ENCODE measurements around the gene GIPC3. TPM values are rescaled to one million over a fixed set of nuclear protein-coding genes. Genes with fewer than 3 reads are reported as not detected.

Gene GIPC3
- polyA plus RNA-seq, 1 of the 3 experiments (the other 2 are of a cell fraction), result 0.20 TPM

DNA sequence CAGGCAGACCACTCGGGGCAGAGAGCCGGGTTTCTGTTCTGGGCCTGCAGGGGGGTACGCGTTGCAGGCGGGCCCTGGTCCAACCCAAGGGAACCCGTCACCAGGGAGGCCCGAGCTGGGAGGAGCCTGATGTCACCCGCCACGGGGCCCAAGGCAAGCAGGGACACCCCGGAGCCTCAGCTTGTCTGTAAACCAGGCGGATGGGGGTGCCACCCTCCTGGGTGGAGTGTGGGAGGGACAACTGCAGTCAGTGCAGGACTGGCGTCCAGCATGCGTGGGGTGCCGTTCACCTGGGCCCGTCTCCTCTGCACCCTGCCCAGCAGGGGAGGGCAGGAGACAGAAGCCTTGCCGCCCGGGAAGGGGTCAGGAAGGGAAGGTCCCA is 34.3 kb downstream of the GIPC3 start:
- peaks cover 19% of the 10 kb centered on the region; the same call in 1 of the 2 replicates for H3K79me2 ChIP-seq (ENCODE audit: insufficient read depth)
- H4K20me1 ChIP-seq (ENCODE audit: insufficient read depth), result no peaks in the 10 kb centered on the region
- H3K4me1 ChIP-seq (ENCODE audit: control insufficient read depth in 1 of 2, insufficient read depth in 2 of 2, low read depth in 1 of 2, low read length in 1 of 2), result peaks cover 0 to 3% of the 10 kb centered on the region in 2 experiments; a peak in 1 of 4 replicates
- no peak overlapping the region for H3K9ac ChIP-seq
- 91% methylated on average over 4 of the region's 17 CpGs for WGBS (ENCODE audit: low lambda C conversion rate)
- no peak for DNase-seq
- H3K27me3 ChIP-seq (ENCODE audit: insufficient read depth), result no peaks in the 10 kb centered on the region
- TF ChIP-seq GATA2 (CRISPR knock-in tag; IDR thresholded peaks at IDR 0.05), result no peak
- H3K4me3 ChIP-seq (ENCODE audit: low read depth in 2 of 2, low read length in 1 of 2), result no peak overlapping the region
- no peaks in the 10 kb centered on the region for H3K9me2 ChIP-seq
- peaks cover 0 to 19% of the 10 kb centered on the region in 2 experiments for H3K36me3 ChIP-seq (replicated peaks in 1 of 2; ENCODE audit: control insufficient read depth in 1 of 2, insufficient read depth in 2 of 2, low read length in 1 of 2)
- no peak overlapping the region for H3K27ac ChIP-seq (ENCODE audit: low read depth in 2 of 2, low read length in 1 of 2)
- POLR2A ChIA-PET, result no interaction called here
- H3K4me2 ChIP-seq, result no peak overlapping the region
- no peaks in the 10 kb centered on the region for H3K9me3 ChIP-seq
- H3F3A ChIP-seq (replicated peaks; ENCODE audit: insufficient read depth), result no peaks in the 10 kb centered on the region
- no peak overlapping the region for H2AFZ ChIP-seq (ENCODE audit: low read depth)
- CTCF ChIA-PET, result interaction anchor here (1.1 to 5.8 kb wide), 6 partner anchors 18 to 315 kb away, joined by 3 to 49 read pairs (median 4); partner anchors contain the start of gene GIPC3

DNA sequence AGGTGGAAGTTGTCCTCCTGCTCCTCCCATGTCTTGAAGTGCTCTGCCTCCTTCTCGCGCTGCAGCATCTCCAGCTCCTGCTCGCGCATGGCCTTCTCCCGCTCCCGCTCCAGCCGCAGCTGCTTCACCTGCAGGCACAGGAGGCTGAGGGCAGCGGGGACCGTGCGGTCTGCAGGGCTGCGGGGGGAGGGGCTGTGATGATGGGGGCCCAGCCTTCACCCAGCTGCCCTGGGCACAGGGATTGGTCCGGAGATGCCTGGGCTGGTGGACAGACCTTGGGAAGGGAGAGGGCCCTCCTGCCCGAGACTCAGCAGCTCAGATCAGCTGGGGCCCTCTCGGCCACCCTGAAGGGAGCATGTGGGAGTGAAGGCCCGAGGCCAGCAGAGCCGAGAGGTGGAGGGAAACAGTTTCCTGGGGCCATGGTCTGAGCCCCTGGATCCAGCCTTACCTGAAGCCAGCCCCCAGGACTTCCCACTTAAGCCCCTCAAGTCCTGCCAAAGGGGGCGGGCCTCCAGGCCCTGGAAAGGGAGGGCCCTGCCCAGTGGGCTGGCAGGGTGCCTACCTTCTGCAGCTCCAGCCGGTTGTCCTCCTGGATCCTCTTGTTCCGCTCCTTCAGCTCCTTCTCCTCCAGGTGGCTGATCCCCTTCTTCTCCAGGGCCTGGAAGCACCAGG is 35.0 kb downstream of the GIPC3 start:
- ChIA-PET CTCF (interaction anchor here (1.0 to 5.8 kb wide), 7 partner anchors 19 to 315 kb away, joined by 3 to 49 read pairs (median 4); partner anchors contain the start of gene GIPC3), POLR2A (no interaction called here)
- Histone ChIP-seq H3K4me1 (ENCODE audit: control insufficient read depth in 1 of 2, insufficient read depth in 2 of 2, low read depth in 1 of 2, low read length in 1 of 2) (peaks cover 4 to 5% of the 10 kb centered on the region in 2 experiments; a peak in 2 of 4 replicates), H3K9ac (no peak overlapping the region), H3F3A (replicated peaks; ENCODE audit: insufficient read depth) (no peaks in the 10 kb centered on the region), H3K9me2 (no peaks in the 10 kb centered on the region), H3K4me3 (ENCODE audit: low read depth in 2 of 2, low read length in 1 of 2) (no peak overlapping the region), H3K9me3 (no peaks in the 10 kb centered on the region), H2AFZ (ENCODE audit: low read depth) (no peak overlapping the region), H3K36me3 (replicated peaks in 1 of 2; ENCODE audit: control insufficient read depth in 1 of 2, insufficient read depth in 2 of 2, low read length in 1 of 2) (peaks cover 0 to 19% of the 10 kb centered on the region in 2 experiments), H3K79me2 (ENCODE audit: insufficient read depth) (peaks cover 26% of the 10 kb centered on the region), H4K20me1 (ENCODE audit: insufficient read depth) (peaks cover 6% of the 10 kb centered on the region; the same call in 1 of the 2 replicates), H3K27ac (ENCODE audit: low read depth in 2 of 2, low read length in 1 of 2) (no peak overlapping the region), H3K4me2 (no peak overlapping the region), H3K27me3 (ENCODE audit: insufficient read depth) (no peaks in the 10 kb centered on the region)
- DNase-seq, result no peak
- 100% methylated on average over 2 of the region's 19 CpGs for WGBS (ENCODE audit: low lambda C conversion rate)
- no peak for TF ChIP-seq SIN3A (IDR thresholded peaks at IDR 0.05; ENCODE audit: borderline replicate concordance, low read depth, low read length)
- no peak for TF ChIP-seq TAF1 (IDR thresholded peaks at IDR 0.05; ENCODE audit: borderline replicate concordance, low read depth, low read length)
- no peak for TF ChIP-seq FOXJ3 (CRISPR knock-in tag; IDR thresholded peaks at IDR 0.05)
- no peak for TF ChIP-seq FOSL2 (IDR thresholded peaks at IDR 0.05; ENCODE audit: borderline replicate concordance, low read depth)
- no peak for TF ChIP-seq TCF12 (IDR thresholded peaks at IDR 0.05)
- TF ChIP-seq, protein P1, sequence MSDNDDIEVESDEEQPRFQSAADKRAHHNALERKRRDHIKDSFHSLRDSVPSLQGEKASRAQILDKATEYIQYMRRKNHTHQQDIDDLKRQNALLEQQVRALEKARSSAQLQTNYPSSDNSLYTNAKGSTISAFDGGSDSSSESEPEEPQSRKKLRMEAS (IDR thresholded peaks at IDR 0.05; ENCODE audit: low read depth), result no peak
- TF ChIP-seq, protein P2, sequence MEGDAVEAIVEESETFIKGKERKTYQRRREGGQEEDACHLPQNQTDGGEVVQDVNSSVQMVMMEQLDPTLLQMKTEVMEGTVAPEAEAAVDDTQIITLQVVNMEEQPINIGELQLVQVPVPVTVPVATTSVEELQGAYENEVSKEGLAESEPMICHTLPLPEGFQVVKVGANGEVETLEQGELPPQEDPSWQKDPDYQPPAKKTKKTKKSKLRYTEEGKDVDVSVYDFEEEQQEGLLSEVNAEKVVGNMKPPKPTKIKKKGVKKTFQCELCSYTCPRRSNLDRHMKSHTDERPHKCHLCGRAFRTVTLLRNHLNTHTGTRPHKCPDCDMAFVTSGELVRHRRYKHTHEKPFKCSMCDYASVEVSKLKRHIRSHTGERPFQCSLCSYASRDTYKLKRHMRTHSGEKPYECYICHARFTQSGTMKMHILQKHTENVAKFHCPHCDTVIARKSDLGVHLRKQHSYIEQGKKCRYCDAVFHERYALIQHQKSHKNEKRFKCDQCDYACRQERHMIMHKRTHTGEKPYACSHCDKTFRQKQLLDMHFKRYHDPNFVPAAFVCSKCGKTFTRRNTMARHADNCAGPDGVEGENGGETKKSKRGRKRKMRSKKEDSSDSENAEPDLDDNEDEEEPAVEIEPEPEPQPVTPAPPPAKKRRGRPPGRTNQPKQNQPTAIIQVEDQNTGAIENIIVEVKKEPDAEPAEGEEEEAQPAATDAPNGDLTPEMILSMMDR (IDR thresholded peaks at IDR 0.05), result no peak

All from SK-N-SH (cell line).